Inflammatory macrophage treated with lipopolysaccharide for 1 hour (primary cell): ENCODE results near the gene PFKM.
"Not testable (repeated sequence)": the region's sequence is repeated elsewhere in the genome, so short reads cannot be mapped to it uniquely, and the experiment has no call there.

Source experiments
- DNase-seq, 2 donors: peaks; one replicate each; pipeline ENCODE4 v3.0.0-alpha.2; 2020 to 2022

Gene PFKM

GRCh38 chr12:48115957-48116356 lies 3.2 kb upstream of the PFKM start:
- DNase-seq = no peak

GRCh38 chr12:48118284-48118871 lies 786 bp upstream of the PFKM start:
- no peak for DNase-seq

GRCh38 chr12:48119834-48120195 lies 651 bp downstream of the PFKM start:
- no peak for DNase-seq

DNA sequence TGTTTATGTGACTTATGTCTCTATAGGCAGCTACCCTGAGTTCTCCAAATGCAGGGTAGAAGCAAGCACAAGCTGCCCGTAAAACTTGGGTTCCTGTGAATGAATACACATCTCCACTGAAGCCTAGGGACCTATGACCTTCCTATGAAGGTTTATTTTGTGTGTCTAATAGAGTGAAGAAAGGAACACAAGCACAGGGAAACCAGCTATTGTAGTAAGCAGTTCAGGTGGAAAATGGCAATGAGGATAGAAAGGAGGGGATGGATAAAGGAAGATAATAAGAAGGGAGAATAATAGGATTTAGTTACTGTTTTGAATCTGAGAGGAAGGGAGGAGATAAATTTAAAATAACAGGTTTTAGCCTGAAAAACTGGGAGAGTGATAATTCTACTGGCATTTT lies 2.4 kb downstream of the PFKM start:
- no peak for DNase-seq

DNA sequence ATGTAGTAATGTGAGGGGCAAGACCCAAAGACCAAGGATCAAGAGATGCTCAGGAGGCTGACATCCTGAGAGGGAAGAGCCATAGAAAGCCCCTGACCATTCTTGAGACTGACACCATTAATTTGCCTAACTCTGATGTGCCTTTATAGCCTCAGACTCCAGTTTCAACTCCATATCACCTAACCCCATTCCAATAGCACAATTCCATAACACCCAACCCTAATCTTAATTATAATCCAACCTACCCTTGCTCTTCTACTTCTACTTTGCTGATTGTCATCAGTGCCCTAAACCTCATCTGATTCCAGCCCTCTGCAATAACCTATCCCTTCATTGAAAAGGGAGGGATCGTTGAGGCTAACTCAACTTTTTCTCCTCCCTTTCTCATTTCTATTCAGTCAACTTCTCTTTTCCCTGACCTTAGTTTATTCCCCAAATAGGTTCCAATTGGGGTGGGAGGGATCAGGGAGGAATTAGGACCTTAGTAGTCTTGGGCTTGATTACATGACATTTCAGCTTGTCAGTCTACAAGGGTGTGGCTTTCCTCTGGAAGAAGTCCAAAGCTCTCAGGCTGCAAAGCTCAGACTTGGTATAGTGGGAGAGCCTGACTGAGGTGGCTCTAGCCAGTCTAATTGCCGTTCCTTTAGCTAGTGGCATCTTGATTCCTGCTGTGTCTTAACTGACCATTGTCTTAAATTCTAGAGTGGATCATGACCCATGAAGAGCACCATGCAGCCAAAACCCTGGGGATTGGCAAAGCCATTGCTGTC lies 3.1 kb downstream of the PFKM start:
- no peak for DNase-seq

DNA sequence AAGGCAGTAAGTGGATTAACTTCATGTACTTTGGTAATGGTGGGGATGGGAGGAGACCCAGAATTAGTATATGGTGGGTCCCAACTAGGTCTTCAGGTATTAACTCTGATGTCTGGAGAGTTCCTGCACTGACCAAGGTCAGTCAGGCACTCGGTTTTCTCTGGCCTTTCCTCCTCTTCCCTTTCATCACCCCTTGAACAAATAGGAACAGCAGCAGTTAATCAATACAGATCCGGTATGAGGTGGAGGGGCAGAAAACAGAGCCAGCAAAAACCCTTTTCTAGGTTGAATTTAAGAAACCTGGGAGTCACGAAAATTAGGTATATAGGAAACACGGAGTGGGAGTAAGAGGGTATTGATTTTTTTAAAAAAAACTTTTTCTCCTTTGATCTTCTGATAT lies 4.0 kb downstream of the PFKM start:
- no peak for DNase-seq

- DNase-seq = not testable (repeated sequence)
These were observed 6.4 kb downstream of the PFKM start for GRCh38 chr12:48125542-48125941.

DNA sequence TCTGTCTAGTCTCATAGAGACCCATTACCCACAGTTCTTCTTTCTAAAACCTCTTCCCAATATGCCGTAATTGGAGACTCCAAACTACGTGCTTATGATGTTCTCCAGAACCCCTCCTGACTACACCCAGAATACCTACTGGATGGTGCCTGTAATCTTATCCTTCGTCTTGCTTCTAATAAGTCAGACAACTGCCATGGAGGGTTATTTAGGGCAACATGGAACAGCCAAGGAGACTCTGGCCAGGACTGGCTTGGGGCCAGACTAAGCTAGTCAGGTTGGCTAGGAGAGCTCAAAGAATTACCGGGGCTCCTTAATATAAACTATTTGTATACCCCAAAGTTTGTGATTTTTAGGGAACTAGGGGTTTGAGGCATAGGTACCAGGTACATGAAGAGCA lies 6.8 kb downstream of the PFKM start:
- DNase-seq = no peak

GRCh38 chr12:48126953-48127630 lies 7.9 kb downstream of the PFKM start:
- DNase-seq = no peak

DNA sequence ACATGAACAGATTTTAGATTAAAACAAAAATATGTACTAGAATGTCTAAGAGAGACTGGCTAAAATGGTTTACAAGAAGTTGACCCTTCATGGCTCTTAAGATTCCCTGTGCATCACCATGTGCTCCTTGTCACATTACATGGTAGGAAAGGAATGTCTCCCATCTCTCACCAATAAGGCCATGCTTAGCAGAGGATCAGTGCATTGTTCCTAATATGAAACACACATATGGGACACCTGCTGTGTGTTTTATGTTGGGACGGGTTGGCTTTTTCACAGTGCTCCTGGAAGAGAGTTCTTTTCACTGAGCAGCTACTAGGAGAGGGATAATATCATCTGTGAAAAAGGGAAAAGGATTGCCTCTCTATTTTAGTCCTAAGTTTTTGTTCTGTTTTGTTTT lies 9.6 kb downstream of the PFKM start:
- DNase-seq = no peak

DNA sequence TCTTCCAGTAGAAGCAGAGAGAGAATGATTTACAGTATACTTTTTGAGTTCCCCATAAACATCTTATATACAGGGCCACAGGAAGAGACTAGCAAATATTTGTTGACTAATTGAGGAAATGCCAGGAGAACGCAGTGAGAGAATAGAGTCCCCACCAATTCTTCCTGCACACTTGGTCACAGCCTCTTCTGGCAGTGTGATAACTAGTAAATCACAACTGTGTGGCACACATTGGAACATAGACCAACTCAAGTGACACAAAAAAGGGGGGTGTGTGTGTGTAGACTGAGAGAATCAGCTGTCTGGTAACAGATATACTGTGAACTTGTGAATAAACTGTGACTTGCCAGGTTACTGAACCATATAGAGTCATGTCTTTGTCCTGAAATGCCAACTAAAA lies 10.2 kb downstream of the PFKM start:
- DNase-seq = no peak

GRCh38 chr12:48131517-48131916 lies 12.4 kb downstream of the PFKM start:
- DNase-seq = no peak

GRCh38 chr12:48132826-48133225 lies 13.7 kb downstream of the PFKM start:
- no peak for DNase-seq

DNA sequence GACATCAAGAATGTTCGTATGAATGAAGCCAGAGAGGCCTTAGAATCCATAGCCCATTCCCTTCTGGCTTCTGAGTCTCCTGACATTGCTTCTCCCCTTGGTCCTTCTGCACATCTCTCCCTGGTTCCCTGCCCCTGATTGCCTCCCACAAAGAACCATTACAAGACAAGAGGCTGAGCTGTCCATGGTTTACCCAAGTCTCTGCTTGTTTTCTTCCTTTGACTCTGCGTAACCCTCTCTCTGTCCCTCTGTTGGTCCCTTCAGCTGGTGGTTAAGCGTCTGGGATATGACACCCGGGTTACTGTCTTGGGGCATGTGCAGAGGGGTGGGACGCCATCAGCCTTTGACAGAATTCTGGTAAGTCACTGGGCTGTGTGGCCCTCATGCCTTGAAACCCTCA lies 15.9 kb downstream of the PFKM start:
- no peak for DNase-seq

DNA sequence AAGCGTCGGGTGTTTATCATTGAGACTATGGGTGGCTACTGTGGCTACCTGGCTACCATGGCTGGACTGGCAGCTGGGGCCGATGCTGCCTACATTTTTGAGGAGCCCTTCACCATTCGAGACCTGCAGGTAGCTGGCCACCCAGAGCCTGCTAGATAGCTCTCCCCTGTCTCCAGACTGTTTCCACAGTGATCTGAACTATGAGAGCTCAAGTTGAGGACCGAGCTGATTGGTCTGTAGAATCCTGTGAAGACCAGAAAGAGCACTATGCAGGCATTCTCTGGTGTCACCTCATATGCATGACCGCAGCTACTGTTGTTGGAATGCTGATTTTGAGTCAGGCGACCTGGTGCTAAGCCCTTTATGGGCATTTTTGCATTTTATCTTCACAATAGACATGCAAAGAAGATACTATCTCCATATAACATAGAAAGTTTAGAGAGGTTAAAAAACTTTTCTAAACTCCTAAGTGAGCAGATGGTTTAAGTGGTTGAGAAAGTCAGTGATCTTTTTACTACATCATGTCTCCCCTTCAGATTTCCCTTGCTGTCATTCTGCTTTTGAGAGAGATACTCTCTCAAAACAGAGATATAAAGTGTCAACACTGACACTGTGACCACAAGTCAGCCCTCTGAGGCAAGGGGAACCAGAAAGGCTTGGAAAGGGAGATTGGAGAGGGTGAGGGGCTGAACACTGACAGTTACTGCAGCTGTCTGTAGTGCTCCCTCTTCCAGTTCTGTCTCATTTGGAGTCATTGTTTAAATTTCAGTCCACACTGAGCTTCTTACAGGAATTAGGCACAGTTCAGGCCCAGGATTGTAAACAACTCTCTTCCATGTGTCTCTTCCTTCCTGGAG lies 23.9 kb downstream of the PFKM start:
- DNase-seq = no peak

- no peak for DNase-seq
These were observed 24.7 kb downstream of the PFKM start for GRCh38 chr12:48143898-48144297.

- DNase-seq = no peak
These were observed 26.8 kb downstream of the PFKM start for GRCh38 chr12:48145981-48146380.

DNA sequence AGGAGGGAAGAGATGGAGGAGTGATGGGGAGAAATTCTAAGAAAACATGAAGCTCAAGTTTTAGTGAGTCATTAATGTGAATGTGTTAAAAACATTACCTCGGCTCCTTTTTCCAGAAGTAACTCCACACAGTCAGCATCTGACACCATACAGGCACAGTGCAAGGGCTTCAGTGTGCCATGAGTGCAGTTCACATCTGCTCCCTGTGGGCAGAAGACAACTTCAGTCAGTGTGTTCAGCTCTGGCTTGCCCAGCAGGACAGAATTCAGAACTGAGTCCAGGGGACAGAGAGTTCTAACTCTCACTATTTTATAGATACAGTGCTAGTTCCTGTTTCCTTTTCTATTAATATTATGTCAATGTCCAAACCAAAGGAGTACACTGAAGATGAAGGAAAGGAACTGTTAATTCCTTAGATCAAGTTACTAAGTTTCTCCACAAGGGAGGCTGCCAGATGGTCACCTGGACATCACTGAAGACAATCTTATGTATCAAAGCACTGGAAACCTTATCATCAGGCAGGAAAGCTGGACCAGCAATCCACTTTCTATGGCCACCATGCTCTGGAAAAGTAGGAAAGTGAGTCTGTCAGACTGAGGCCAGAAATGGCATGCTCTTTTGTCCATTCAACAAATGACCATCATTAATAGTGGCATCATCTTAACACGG lies 32.1 kb downstream of the PFKM start:
- DNase-seq = no peak

DNA sequence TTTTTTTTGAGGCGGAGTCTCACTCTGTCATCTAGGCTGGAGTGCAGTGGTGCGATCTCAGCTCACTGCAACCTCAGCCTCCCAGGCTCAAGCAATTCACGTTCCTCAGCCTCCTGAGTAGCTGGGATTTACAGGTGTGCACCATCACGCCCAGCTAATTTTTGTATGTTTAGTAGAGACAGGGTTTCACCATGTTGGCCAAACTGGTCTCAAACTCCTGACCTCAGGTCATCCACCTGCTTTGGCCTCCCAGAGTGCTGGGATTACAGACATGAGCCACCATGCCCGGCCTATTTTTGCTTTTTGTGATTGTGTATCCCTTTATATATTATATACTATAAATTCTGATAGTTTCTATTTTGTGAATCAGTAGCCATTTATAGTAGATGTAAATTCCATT lies 36.6 kb downstream of the PFKM start:
- DNase-seq = not testable (repeated sequence)

DNA sequence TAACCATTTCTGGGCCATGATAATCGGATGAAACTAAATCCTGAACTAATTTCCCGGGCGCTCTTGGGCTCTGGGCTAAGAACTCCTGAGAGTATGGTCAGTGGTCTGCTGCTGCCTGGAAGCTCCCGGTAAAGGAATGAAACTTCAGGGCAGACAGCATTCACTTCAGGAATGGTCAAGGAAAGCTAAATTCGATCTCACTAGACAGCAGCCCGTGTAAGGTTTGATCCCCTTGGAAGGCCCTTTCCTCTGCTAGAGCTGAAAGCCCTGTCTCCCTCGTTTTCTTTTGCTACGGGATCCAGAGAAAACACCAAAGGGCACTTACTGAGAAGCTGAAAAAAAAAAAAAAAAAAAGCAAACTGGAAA lies 37.5 kb downstream of the PFKM start:
- DNase-seq = no peak

DNA sequence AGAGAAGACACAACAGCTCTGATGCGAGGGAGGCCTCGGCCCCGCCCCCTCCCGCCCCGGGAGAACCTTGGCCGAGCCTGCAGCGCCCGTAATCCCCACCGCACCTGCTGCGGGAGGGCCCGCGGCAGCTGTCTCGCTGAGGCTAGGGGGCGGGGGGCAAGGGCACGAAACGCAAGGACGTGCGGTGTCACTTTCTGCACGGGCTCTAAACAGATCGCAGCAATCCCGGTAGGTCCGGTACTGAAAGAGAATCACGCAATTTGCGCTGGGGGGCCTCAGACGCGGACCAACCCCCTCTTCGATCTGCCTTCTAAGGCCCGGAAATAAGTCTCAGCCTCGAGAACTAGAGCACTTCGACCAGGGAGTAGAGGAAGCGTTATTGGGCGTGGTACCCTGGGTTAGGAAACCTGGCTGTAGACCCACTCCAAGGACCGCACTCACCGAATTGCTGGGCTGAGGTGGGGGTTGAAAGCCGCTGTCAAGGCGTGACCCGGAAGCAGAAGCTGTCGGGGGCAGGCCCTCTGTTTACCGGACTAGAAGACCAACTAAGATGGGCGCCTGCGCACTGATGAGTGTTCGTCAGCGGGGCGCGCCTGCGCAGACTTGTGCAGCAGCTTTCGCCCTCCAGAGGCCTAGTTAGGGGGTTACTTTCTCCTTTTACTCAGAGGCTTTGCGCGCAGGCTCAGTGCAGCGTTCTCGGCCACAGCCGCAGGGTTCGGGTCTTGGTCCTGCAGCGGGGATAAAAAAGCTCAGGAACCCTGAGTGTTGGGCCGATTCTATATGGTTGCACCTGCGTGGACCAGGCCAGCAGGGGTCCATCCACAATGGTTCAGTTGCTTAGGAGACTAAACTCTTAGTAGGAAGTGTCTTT lies 38.1 kb downstream of the PFKM start, which contains the start of gene ASB8:
ASB8 (minus strand) TSS at position 498 of the 871 bp plus-strand sequence. CDS start 4,019 bp downstream, outside the sequence.
- DNase-seq = peak; percentile 98 to 99

GRCh38 chr12:48157889-48158370 lies 38.8 kb downstream of the PFKM start:
- no peak for DNase-seq
